HG02759 (cell line): ENCODE measurements around the gene OR56B1.
"Not testable (repeated sequence)": the region's sequence is repeated elsewhere in the genome, so short reads cannot be mapped to it uniquely, and the experiment has no call there.

ENCODE experiments used
- ATAC-seq: cut with Tn5 transposase; IDR thresholded peaks from one replicate; pipeline ENCODE4 v1.9.1; 2021; ENCODE audit warnings: mild to moderate bottlenecking, moderate library complexity; ENCODE audit not compliant: unreplicated experiment

The OR56B1 gene

GRCh38 chr11:5736396-5736795 lies at the start of gene OR56B1:
TSS of gene OR56B1 (plus strand) at chr11:5736448. CDS start at chr11:5736517, 69 bp downstream.
- ATAC-seq: no peak

GRCh38 chr11:5688482-5688881 lies 47.8 kb upstream of the OR56B1 start:
- ATAC-seq: no peak

- peak; percentile 73 for ATAC-seq
Observed at GRCh38 chr11:5689551-5689983, 46.7 kb upstream of the OR56B1 start, which contains the start of gene TRIM22. TSS of gene TRIM22 (plus strand) at chr11:5689790. CDS start at chr11:5696233, 6,443 bp downstream.

GRCh38 chr11:5690216-5690615 lies 46.0 kb upstream of the OR56B1 start:
- no peak for ATAC-seq

GRCh38 chr11:5690736-5691135 lies 45.5 kb upstream of the OR56B1 start:
- no peak for ATAC-seq

- not testable (repeated sequence) for ATAC-seq
Observed at GRCh38 chr11:5691238-5691963, 44.8 kb upstream of the OR56B1 start.

- no peak for ATAC-seq
Observed at GRCh38 chr11:5691964-5692361, 44.3 kb upstream of the OR56B1 start.

GRCh38 chr11:5694642-5695041 lies 41.6 kb upstream of the OR56B1 start:
- ATAC-seq: no peak

GRCh38 chr11:5695580-5695979 lies 40.7 kb upstream of the OR56B1 start:
- no peak for ATAC-seq

GRCh38 chr11:5696210-5696609 lies 40.0 kb upstream of the OR56B1 start:
- no peak for ATAC-seq

GRCh38 chr11:5698281-5698680 lies 38.0 kb upstream of the OR56B1 start:
- ATAC-seq: no peak

- ATAC-seq: no peak
Observed at GRCh38 chr11:5700421-5701054, 35.7 kb upstream of the OR56B1 start.

- no peak for ATAC-seq
Observed at GRCh38 chr11:5701055-5701577, 35.1 kb upstream of the OR56B1 start.

GRCh38 chr11:5703741-5704536 lies 32.3 kb upstream of the OR56B1 start:
- ATAC-seq: peak; percentile 70

GRCh38 chr11:5705688-5706087 lies 30.6 kb upstream of the OR56B1 start:
- ATAC-seq: no peak

GRCh38 chr11:5712507-5712906 lies 23.7 kb upstream of the OR56B1 start:
- ATAC-seq: no peak

GRCh38 chr11:5713695-5714094 lies 22.6 kb upstream of the OR56B1 start:
- no peak for ATAC-seq

- not testable (repeated sequence) for ATAC-seq
Observed at GRCh38 chr11:5716518-5716917, 19.7 kb upstream of the OR56B1 start.

- ATAC-seq: no peak
Observed at GRCh38 chr11:5719703-5720495, 16.3 kb upstream of the OR56B1 start.

GRCh38 chr11:5722622-5723021 lies 13.6 kb upstream of the OR56B1 start:
- ATAC-seq: no peak
